Colonic mucosa (tissue), 4 donors: ENCODE data around the gene ZDHHC17. TPM values are rescaled to one million over a fixed set of nuclear protein-coding genes. Genes with fewer than 3 reads are reported as not detected.

Experiments
- DNase-seq: peaks from one replicate; pipeline ENCODE4 v3.0.0-alpha.2; 2020
- H3K27ac ChIP-seq: fragments of 200-600 bp; one replicate; pipeline ENCODE4 v1.8.0; 2021
- H3K27me3 ChIP-seq: fragments of 200-600 bp; one replicate; pipeline ENCODE4 v1.8.0; 2021
- H3K36me3 ChIP-seq: fragments of 200-600 bp; one replicate; pipeline ENCODE4 v1.8.0; 2021
- H3K4me1 ChIP-seq: fragments of 200-600 bp; one replicate; pipeline ENCODE4 v1.8.0; 2021; ENCODE audit warnings: mild to moderate bottlenecking
- H3K4me3 ChIP-seq: fragments of 200-600 bp; one replicate; pipeline ENCODE4 v1.8.0; 2021
- H3K9ac ChIP-seq, 2 donors: one replicate each; pipeline ENCODE4 v1.7.0; 2013; ENCODE audit warnings: control low read depth in 2 of 2, low read depth in 2 of 2, low read length in 2 of 2
- H3K9me3 ChIP-seq: fragments of 200-600 bp; one replicate; pipeline ENCODE4 v1.8.0; 2021
- CTCF ChIP-seq: fragments of 200-600 bp; IDR thresholded peaks from one replicate; pipeline ENCODE4 v1.8.0; 2022; ENCODE audit warnings: antibody characterized with exemption, mild to moderate bottlenecking
- intact Hi-C: fragments of 100-400 bp; cut with DNase I; formaldehyde crosslinking; loops from one replicate; pipeline ENCODE4 v1.14.1; 2022
- total RNA-seq, 2 donors: library from RNA; stranded (reverse); fragmentation: NEBNext Ultra II Directional in 1 of 2; extraction: Animal tissue kit (Norgen Biotek cat#: 25700) in 1 of 2; gene quantifications; one replicate each; pipeline ENCODE4 v1.2.1, GENCODE V29; 2021
- donor health status: healthy.
- donor health status: DM: no; HTN: no; CAD: no.
- donor health status: DM: no; HTN: no; CAD: no.

ZDHHC17 gene
- total RNA-seq, 2 donors from 2014 or later: 15.7 to 16.6 TPM

- no peaks in the 10 kb centered on the region for H3K36me3 ChIP-seq
- H3K27ac ChIP-seq: no peak overlapping the region
- no peak overlapping the region for H3K4me3 ChIP-seq
- no peak for TF ChIP-seq CTCF
- H3K9ac ChIP-seq: no peak overlapping the region
- H3K27me3 ChIP-seq: no peaks in the 10 kb centered on the region
- intact Hi-C loops: no loop called here
- H3K9me3 ChIP-seq: no peaks in the 10 kb centered on the region
- no peak for DNase-seq
- H3K4me1 ChIP-seq: no peaks in the 10 kb centered on the region
Measured at GRCh38 chr12:76802060-76802459, 38.1 kb downstream of the ZDHHC17 start.

GRCh38 chr12:76804435-76804976, 40.6 kb downstream of the ZDHHC17 start:
- H3K4me1 ChIP-seq: no peaks in the 10 kb centered on the region
- H3K9me3 ChIP-seq: no peaks in the 10 kb centered on the region
- intact Hi-C loops: no loop called here
- H3K27ac ChIP-seq: no peak overlapping the region
- TF ChIP-seq CTCF: no peak
- H3K36me3 ChIP-seq: no peaks in the 10 kb centered on the region
- H3K4me3 ChIP-seq: no peak overlapping the region
- no peak overlapping the region for H3K9ac ChIP-seq
- no peaks in the 10 kb centered on the region for H3K27me3 ChIP-seq
- DNase-seq: peak; percentile 72

GRCh38 chr12:76810671-76811419, 46.9 kb downstream of the ZDHHC17 start:
- H3K4me1 ChIP-seq: no peaks in the 10 kb centered on the region
- no peak overlapping the region for H3K4me3 ChIP-seq
- H3K9ac ChIP-seq: no peak overlapping the region
- TF ChIP-seq CTCF: no peak
- intact Hi-C loops: no loop called here
- H3K27ac ChIP-seq: no peak overlapping the region
- no peaks in the 10 kb centered on the region for H3K27me3 ChIP-seq
- no peaks in the 10 kb centered on the region for H3K36me3 ChIP-seq
- no peaks in the 10 kb centered on the region for H3K9me3 ChIP-seq
- no peak for DNase-seq

- Histone ChIP-seq H3K9me3 (no peaks in the 10 kb centered on the region), H3K27ac (no peak overlapping the region), H3K9ac (no peak overlapping the region), H3K27me3 (no peaks in the 10 kb centered on the region), H3K36me3 (no peaks in the 10 kb centered on the region), H3K4me1 (no peaks in the 10 kb centered on the region), H3K4me3 (no peak overlapping the region)
- intact Hi-C loops: no loop called here
- no peak for DNase-seq
- TF ChIP-seq CTCF: no peak
Measured at GRCh38 chr12:76811976-76812375, 48.1 kb downstream of the ZDHHC17 start.

GRCh38 chr12:76813265-76813664, 49.4 kb downstream of the ZDHHC17 start:
- H3K36me3 ChIP-seq: no peaks in the 10 kb centered on the region
- intact Hi-C loops: no loop called here

More at GRCh38 chr12:76813265-76813664, 49.4 kb downstream of the ZDHHC17 start:
- no peak overlapping the region for H3K9ac ChIP-seq
- H3K27ac ChIP-seq: no peak overlapping the region
- no peak for DNase-seq
- H3K4me3 ChIP-seq: no peak overlapping the region
- no peaks in the 10 kb centered on the region for H3K4me1 ChIP-seq
- no peaks in the 10 kb centered on the region for H3K9me3 ChIP-seq
- TF ChIP-seq CTCF: no peak
- H3K27me3 ChIP-seq: no peaks in the 10 kb centered on the region
